Suprapubic skin (tissue), 4 donors: ENCODE measurements around the gene KCNT1.

Source experiments
- CTCF ChIP-seq, 2 donors: fragments of 200-600 bp in 1 of 2; fragments of 450-650 bp in 1 of 2; sonication (generic) in 1 of 2; IDR thresholded peaks; one replicate each; pipeline ENCODE4 v1.5.1; 2016 to 2019; ENCODE audit warnings: antibody characterized with exemption in 2 of 2, mild to moderate bottlenecking in 1 of 2, moderate library complexity in 1 of 2
- POLR2A ChIP-seq, 2 donors: fragments of 450-650 bp; IDR thresholded peaks; one replicate each; pipeline ENCODE4 v1.6.1; 2017; ENCODE audit warnings: antibody characterized with exemption in 2 of 2, mild to moderate bottlenecking in 2 of 2, moderate library complexity in 2 of 2
- POLR2AphosphoS5 ChIP-seq, 3 donors: sonication (generic); formaldehyde crosslinking; IDR thresholded peaks; one replicate each; pipeline ENCODE4 v1.6.1; 2017; ENCODE audit warnings: antibody characterized with exemption in 3 of 3

- TF ChIP-seq POLR2AphosphoS5 (IDR thresholded peaks at IDR 0.05) (no peak), CTCF (IDR thresholded peaks at IDR 0.05) (no peak), POLR2A (IDR thresholded peaks at IDR 0.05) (no peak)
Measured at GRCh38 chr9:135690836-135691570, 11.0 kb upstream of the KCNT1 start.
